IPS-NIHi7 (cell line): ENCODE data around the gene ARHGEF5.
"Not testable (repeated sequence)": the region's sequence is repeated elsewhere in the genome, so short reads cannot be mapped to it uniquely, and the experiment has no call there.

ENCODE experiments used
- DNase-seq: peaks from one replicate; pipeline ENCODE4 v3.0.0; 2012; ENCODE audit warnings: mixed read lengths; ENCODE audit errors: extremely low spot score

ARHGEF5 gene

DNA sequence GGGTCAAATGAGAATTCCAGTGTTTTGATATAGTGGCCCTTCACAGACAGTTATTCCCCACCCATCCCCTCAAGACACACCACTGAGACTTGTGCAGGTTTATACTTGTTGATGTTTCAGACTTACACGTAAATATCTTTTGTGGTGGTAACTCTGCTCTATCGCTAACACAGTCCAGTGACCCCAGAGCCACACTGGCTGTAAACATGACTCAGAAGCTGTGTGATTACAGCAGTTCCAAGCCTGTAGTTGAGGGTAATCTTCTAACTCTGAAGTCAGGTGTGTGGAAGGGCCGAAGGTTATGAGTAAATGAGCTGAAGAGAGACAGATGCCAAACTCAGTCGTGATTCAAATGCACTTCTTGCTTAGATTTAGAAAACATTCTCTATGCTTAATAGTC lies 28.9 kb downstream of the ARHGEF5 start:
- DNase-seq = no peak

DNA sequence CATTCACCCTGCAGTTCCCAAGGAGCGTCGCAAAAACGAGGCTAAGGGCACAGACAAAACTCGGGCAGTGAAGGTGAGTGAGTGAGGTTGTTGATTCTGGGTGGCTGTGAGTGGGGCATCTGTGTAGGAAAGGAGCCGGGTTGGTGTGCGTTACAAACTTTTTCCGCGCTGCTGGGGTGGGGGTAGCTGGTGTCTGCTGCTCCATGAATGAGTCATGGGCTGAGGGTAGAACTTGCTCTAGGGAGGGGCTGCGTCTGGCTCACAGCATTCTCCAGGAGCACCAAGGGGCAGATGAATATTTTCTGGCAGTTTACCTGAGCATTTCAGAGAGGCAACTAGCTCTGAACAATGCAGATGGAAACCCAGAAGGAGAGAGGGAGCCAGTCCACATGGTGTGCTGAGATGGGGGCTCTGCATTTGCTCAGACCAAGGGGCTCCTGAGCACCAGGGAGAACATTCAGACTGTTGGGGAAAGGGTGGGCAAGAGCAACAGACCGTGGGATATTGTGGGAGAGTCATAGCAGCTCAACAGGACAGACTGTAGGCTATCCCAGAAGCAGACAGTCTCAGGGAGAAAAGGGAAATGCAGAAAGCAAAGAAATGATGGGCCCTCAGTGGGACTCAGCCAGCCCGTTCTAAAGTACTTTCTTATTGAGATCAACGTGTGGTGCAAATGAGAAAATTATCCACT lies 29.5 kb downstream of the ARHGEF5 start:
- peak; percentile 73 for DNase-seq

DNA sequence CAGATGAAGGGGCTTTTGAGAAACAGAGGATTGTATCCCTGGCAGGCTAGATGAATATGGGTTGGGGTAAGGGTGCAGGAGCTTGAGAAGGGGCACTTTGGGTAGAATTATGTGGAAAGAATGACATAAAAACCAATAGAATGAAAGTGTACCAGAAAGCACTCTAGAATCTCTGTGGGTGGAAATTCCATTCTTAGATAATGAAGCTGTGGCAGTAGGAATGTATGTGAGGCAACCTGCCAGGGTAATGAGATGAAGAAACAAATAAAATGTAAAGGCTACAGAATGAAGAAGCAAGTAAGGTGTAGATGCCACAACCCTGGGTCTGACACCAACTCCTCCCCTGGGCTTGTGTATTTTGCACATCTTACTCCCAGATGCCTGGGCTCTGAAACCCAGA lies 31.5 kb downstream of the ARHGEF5 start:
- no peak for DNase-seq

DNA sequence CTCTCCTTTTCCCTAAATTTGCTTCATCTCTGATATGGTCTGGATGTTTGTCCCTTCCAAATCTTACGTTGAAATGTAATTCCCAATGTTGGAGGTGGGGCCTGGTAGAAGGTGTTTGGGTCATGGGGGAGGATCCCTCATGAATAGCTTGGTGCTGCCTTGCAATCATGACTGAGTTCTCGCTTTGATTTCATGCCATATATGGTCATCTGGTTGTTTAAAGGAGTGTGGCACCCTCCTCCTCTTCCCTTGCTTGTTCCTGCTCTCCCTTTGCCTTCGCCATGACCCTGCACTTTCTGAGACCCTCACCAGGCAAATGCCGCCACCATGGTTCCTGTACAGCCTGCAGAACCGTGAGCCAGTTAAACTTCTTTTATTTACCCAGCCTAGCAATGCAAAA lies 33.7 kb downstream of the ARHGEF5 start:
- no peak for DNase-seq

DNA sequence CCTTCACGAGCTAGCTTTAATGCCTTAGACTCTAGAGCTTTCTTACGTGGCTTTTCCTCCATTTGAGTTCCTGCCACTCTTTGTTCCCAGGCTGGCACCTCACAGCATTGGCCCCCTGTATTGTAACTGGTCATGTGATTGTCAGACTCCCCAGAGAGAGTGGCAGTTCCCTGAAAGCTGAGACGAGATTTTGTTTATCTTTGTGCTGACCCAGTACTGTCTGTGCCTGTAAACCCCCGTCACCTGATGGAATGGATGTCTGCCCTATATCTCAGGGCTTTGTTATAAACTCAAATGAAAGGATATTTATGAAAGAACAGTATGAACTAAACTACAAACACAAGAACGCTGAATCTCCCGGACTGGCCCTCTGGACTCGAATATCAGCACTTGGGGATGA lies 35.3 kb downstream of the ARHGEF5 start:
- no peak for DNase-seq

DNA sequence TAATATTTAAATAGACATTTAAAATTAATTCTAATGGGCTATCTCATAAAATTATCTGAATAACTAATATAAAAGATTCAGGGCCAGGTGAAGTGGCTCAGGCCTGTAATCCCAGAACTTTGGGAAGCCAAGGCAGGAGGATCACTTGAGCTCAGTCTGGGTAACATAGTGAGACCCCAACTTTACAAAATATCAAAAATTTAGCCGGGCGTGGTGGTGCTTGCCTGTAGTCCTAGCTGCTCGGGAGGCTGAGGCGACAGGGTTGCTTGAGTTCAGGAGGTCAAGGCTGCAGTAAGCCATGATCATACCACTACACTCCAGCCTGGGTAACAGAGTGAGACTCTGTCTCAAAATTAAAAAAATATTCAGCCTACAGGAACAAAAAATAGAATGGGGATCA lies 35.8 kb downstream of the ARHGEF5 start:
- DNase-seq = no peak

DNA sequence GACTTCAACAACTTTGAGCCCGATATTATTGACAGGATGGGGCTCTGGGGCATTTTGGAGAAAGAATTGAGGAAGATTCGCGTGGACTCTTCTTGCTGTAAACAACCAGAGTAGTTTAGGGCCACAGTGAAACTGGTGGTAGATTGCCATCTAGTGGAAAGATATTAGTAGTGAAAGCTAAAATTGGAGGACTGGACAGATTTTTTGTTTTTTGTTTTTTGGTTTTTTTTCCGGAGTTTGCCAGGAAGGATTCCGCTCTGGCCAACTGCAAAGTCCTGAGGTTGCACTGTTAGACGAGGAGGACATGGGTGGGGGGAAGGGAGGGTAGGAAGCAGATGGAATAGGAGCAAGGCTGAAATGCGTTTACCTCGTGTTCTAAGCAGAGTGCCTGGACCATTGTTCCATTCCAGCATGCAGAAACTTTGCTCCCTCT lies 36.6 kb downstream of the ARHGEF5 start:
- DNase-seq = peak; percentile 65

DNA sequence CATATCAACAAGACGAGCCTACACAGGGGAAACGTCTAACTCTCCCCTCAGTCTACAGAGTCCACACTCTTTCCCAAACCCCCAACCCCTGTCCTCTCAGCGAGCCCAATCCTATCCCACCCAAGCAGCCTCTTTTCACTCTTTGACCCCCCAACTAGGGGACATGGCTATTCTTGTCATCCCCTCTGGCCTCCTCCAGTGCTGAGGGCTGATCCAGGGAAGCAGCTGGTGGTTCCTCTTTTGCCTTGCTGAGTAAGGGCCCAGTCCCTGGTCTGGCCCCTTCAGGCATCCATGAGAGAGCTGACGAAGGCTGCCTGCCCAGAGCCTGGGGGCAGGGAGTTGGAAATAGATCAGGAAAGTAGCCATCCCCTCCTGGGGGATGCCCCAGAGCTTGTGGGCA lies 41.9 kb downstream of the ARHGEF5 start:
- no peak for DNase-seq

DNA sequence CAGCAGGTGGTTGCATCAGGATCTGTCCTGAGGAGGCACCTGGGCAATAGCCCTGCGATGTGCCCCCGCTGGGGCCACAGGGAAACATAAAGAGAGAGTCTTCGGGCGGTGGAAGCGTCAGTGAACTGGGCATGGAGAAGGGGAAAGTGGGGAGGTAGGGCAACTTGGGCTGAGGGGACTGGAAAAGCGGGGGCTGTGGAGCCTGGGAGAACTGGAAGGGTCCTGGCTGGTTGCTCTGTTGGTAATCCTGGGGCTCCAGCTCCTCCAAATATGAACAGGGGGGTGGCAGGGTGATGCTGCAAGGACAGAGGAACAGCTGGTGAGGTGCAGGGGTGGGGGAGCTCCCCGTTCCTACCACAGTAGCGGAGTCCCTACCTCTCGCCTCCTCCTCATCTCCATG lies 43.1 kb downstream of the ARHGEF5 start:
- no peak for DNase-seq

DNA sequence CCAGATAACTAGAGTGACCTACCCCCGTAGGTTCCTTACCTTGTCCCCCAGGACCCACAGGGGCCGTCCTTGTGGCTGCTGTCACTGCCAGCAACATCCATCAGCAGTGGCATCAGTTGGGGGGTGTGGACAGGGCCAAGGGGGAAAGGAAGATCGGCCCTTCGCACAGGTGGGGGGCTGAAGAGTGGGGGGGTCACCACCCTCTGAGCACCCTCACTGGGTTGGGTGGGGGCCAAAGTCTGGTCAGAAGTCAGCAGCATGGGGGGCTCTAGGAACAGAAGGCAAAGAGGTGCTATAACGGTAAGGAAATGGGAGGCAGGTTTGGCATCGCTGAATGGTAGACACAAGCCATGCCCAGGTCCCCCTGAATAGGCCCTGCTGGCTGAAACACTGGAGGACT lies 43.7 kb downstream of the ARHGEF5 start:
- DNase-seq = no peak

DNA sequence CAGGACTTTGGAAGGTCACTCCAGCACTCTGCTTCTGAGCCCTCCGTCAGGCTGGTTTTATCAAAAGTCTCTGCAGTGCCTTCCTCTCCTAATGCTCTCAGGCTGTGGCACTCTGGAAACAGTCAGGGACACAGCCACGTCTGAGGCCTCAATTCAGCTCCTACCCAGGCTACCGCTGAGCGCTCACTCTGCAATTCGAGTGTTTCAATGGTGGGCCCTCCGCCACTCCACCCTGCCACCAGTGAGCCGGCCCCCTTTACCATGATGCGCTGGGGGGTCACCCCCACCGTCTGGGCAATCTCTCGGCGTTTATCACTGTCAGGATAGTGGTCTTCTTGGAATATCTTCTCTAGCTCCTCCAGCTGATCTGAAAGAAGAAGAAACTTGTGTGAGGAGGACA lies 44.7 kb downstream of the ARHGEF5 start:
- no peak for DNase-seq

DNA sequence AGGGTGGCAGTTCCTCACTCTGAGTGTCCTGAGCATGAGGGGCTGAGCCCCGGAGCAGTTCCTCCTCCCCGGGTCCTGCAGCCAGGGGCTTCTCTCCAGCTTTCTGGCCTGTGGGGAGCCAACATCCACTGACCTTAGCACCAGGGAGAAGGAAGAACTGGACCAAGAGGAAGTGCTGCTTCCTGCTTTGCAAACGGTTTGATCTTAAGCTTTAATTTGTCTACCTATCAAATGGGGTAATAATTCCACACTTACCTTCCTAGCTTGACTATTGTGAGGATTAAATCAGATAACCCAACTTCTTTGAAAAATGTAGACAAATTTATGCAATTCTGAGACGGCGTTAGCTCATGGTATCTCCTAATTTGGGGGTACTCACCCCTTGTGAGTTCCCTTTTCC lies 46.3 kb downstream of the ARHGEF5 start:
- DNase-seq = no peak

DNA sequence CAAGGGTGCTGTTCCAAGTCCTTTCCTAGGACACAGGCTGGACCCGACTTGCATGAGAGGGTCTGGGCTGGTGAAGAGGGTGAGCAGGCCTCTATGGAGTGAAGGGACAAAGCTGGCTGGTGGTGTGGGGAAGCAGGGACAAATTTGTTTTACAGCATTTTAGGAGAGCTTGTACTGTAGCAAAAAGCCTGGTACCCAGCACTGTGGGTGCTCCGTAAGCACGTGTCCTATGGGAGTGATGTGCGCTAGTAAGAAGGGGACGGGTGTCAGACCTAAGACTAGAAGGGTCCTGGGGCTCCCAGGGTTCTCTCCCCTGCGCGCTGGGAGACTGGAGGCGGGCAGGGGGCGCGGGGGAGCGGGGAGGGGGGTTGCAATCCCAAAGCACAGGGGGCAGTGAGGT lies 47.9 kb downstream of the ARHGEF5 start:
- no peak for DNase-seq

DNA sequence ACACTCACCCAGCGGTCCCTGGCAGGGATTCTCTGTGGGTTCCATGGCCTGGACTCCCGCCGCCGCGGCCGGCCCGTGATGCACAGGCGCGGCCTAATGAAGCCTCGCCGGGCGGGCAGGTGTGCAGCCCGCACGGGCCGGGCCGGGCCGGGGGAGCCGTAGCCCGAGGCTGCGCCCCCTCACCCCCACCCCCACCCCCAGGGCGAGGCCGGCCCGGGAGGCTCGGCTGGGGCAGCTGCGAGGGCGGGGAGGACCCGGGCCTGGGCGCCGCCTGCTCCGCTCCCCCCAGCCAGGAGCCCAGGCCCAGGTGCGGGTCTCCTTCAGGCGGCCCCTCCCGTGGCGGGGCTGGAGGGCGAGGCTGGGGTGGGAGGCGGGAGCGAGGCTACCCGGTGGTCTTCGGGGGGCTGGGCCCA lies 48.5 kb downstream of the ARHGEF5 start, which contains the start of gene NOBOX:
TSS of gene NOBOX (minus strand) at position 45 of the 413 bp plus-strand sequence.
- no peak for DNase-seq

DNA sequence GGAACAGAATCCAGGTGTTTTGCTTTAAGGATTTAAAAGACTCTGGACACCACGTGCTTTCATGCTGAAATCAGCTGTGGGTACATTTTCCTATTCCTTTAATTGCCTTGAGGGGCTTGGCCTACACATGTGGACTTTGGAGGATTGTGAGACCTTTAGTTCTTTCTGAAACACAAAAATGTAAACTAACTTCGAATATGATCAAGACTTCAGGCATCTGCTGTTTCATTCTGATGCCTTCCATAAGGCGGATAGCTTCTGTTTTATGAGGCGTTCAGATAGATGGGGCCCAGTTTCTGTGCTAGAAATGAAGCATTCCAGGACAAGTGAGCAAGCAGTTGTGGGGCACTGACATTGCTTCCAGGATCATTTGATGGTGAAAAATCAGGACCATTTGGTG lies 49.7 kb downstream of the ARHGEF5 start:
- no peak for DNase-seq

DNA sequence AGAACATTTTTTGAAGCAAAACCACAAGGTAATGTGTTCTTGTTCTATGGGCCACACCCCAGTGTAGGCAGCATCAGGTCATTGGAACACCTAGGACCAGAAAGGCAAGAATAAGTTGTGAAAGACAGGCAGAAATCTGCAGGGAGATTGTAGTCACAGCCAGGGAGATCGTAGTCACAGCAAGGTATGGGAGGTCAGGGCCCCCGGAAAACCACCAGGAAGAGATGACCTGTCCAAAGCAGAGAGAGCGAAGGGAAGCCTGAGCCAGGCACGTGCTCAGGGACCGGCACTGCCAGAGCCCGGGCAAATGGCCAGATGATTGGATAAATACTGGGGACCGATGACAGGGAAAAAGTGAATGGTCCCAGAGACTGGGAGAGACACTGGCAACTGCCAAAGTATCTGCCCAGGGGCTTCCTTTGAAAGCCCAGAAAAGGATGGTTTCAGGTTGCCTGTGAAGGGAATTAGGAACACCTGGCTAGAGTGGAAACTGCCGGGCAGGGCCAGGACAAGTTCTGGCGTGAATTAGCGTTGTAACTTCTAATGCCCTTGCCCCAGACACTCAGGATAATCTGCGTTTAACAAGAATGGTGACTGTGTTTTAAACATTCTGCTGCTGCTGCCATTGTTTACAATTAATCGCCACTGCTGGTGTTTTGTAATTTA lies 52.2 kb downstream of the ARHGEF5 start:
- DNase-seq = peak; percentile 22

DNA sequence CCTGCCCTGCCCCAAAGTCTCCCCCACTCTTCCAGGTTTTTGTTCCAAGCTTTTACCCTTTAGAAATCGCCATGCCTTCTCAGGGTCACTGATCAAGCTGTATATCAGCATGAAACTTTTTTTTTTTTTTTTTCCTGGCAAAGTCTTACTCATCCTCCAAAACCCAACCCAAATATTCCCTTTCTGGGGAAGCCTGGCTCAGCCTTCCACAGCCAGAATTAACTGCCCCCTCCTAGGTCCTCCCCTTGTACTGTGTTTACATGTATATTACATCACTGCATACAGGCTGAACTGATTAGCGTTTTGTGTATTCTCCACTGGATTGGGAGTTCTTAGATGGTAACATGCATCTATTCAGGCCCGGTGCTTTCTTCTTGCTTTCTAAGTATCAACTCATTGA lies 52.9 kb downstream of the ARHGEF5 start:
- no peak for DNase-seq

DNA sequence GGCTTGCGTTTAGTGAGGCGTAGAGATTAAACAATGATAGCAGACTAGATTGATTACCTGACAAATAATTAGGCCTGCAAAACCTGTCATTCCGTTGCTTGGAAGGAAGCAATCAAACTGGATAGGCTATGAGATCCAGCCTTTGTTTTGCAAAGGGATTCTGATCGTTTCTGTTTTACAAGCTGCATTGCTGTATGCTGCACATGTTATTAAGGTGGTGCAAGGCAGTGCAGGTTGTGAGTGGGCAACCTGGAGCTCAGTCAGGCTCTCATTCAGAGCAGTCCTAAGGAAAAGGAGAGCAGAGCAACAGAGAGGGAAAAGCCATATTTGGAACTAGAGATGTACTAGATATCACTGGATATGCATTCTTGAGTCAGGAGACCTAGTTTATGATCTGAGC lies 55.2 kb downstream of the ARHGEF5 start:
- peak; percentile 6 for DNase-seq

DNA sequence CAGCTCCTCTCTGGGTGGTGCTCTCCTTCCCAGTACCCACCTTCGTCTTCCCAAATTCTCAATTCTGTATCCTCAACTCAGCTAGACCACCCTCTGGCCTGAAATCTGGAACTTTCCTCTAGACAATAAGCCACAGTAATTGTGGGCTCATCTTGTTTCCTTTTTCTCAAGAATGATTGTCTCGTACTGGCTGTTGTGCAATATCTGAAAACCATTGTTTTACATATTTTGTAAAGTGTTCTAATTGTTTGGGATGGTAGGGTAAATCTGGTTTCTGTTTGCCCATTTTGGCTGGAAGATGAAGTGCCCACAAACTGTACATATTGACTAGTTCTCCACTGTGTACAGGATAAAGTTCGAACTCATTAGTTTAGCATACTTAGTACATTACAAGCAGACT lies 59.6 kb downstream of the ARHGEF5 start:
- no peak for DNase-seq

DNA sequence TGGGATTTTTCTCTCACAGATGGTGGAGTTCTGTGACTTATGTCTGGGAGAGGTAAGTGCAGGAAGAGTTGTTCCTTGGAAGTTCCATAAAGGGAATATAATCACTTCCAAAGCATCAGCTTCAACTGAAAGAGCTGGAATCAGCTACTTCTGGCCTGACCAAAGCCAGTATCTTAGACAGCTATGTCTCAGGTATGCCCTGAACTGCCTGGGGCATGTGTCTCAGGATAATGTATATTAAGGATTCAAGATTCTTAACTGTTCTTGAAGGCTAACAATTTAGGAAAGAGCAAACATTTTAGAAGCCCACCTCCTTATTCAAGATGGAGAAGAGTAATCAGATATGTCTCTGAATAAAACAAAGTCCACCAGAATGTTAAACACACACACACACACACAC lies 60.7 kb downstream of the ARHGEF5 start:
- no peak for DNase-seq

DNA sequence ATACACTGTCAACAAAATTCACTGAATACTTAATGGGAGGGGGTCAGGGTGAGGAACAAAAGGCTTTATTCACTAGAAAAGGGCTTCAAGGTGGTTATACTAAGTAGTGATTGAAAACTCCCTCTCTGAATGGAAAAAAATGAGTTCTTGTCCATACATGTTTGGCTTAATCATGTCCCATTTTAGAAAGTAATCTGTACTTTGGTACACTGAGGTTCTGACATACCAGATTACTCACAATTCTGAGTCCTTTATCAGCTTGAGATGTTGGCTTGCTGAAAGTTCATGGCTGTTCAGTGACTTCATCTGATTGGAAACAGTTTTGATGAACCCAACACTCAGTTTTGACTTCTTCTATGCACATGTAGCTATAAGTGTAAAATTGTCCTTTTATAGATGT lies 61.1 kb downstream of the ARHGEF5 start:
- DNase-seq = no peak

DNA sequence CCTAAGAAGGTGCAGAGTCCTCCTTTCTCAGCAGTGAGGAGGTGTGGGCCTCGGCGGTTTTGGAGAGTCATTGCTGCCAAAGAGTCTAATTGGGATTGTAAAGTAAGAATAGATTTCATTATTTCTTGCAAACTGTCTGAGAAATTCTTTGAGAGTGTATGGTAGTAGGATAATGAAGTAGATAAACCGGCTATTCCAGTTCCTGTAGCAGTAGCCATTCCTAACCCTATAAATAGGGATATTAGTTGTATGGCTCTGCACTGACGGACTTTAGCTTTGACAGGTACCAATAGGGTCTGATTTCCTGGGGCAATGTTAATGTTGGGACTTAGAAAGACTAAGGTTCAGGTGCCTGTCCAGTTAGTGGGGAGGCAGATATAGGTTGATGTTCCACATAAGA lies 63.7 kb downstream of the ARHGEF5 start:
- not testable (repeated sequence) for DNase-seq

DNA sequence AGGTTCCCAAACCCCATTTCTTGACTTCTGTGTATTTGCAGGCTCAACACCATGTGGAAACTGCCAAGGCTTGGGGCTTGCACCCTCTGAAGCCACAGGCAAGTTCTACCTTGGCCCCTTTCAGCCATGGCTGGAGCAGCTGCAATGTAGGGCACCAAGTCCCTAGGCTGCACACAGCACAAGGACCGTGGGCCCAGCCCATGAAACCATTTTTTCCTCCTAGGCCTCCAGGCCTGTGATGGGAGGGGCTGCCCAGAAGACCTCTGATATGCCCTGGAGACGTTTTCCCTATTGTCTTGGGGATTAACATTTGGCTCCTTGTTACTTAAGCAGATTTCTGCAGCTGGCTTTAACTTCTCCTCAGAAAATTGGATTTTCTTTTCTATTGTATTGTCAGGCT lies 72.3 kb downstream of the ARHGEF5 start:
- DNase-seq = not testable (repeated sequence)

DNA sequence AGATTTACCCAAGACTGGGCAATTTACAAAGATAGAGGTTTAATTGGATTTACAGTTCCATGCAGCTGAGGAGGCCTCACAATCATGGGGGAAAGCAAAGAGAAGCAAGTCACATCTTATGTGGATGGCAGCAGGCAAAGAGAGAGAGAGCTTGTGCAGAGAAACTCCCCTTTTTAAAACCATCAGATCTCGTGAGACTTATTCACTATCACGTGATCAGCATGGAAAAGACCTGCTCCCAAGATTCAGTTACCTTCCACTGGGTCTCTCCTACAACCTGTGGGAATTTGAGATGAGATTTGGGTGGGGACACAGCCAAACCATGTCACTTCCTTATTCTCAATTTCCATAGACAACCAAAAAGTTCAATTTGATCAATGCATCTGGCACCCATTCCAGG lies 73.2 kb downstream of the ARHGEF5 start:
- DNase-seq = no peak
